T follicular helper cell (primary cell): ENCODE data around the gene PBX1.

Experiments used
- DNase-seq: peaks from one replicate; pipeline ENCODE4 v3.0.0-alpha.2; 2020; ENCODE audit warnings: low read depth

The PBX1 gene

DNA sequence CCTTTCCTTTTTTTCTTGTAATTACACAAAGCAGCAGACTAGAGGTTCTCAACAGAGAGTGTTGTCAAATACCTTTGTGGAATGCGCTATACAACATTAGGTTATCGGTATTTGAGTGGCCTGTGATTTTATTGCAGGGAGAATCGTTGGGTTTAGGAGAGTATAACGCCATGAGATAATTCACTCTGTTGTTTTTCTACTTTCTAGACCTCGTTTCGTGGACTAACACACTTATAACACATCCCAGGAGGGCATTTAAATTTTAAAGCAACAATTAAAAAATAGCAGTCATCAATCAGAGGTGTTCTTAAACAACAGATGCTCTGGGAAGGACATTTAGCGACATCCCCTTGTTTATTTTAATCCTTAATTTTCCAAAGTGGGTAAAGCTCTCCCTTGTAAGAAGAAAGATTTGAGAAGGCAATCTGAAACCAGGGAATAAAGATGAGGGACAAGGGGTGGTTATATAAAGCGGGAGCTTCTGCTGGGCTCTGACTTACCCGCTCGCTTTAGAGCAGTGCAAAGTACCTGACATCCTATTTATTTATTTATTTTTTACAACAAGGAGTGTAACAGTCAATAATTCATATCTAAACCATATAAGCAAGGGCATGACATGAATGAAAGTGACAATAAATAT is 4.9 kb downstream of the PBX1 start:
- DNase-seq: no peak

- DNase-seq: no peak
Observed at GRCh38 chr1:164564378-164564777, 5.4 kb downstream of the PBX1 start.

DNA sequence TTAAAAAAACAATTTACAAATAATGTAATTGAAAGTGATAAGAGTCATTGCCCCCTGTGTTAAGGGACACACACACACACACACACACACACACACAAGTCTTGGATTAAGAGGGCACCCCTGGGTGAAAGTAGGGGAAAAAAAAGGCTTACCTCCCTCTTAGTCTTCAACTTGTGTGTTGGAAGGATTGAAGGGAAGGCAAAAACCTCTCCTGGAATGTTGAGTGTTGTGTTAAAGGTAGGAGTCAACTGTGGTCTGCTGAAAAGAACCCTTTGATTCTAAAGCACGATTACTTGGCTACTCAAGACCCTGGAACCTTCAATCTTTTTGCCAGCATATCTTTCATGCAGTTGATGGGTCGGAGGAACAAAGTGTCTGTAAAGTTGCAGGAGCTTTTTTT is 6.4 kb downstream of the PBX1 start:
- no peak for DNase-seq

- no peak for DNase-seq
Observed at GRCh38 chr1:164567774-164568173, 8.8 kb downstream of the PBX1 start.

DNA sequence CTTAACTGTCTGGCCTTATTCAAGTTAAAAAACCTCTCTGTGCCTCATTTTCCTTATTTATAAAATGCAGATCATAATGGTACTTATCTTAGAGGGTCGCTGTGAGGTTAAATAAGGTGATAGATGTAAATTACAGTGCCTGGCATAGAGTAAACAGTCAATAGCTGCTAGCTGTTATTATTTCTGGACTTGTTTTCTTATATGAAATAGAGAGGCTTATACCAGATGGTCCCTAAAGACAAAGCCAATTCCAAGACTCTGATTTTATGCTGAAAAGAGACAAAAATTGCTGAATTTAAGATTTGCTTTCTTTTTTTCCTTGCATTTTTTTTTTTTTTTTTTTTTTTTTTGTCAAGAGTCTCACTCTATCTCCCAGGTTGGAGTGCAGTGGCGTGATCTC is 10.3 kb downstream of the PBX1 start:
- no peak for DNase-seq

- no peak for DNase-seq
Observed at GRCh38 chr1:164569866-164570265, 10.9 kb downstream of the PBX1 start.

DNA sequence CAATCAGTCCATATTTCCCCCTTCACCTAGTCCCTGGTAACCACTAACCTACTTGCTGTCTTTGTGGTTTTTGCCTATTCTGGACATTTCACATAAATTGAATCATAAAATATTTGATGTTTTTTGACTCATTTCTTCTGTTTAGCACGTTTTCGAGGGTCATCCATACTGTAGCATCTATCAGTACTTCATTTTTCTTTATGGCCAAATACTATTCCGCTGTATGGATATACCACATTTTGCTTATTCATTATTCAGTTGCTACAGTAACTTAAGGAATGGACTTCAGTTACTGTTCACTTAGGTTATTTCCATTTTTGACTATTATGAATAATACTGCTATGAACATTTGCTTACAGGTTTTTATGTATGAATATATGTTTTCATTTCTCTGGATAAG is 12.3 kb downstream of the PBX1 start:
- no peak for DNase-seq

- no peak for DNase-seq
Observed at GRCh38 chr1:164575356-164575886, 16.4 kb downstream of the PBX1 start.

GRCh38 chr1:164576291-164577271 is 17.6 kb downstream of the PBX1 start:
- DNase-seq: no peak

GRCh38 chr1:164577291-164577690 is 18.3 kb downstream of the PBX1 start:
- DNase-seq: no peak

- DNase-seq: no peak
Observed at GRCh38 chr1:164578479-164579200, 19.7 kb downstream of the PBX1 start.

DNA sequence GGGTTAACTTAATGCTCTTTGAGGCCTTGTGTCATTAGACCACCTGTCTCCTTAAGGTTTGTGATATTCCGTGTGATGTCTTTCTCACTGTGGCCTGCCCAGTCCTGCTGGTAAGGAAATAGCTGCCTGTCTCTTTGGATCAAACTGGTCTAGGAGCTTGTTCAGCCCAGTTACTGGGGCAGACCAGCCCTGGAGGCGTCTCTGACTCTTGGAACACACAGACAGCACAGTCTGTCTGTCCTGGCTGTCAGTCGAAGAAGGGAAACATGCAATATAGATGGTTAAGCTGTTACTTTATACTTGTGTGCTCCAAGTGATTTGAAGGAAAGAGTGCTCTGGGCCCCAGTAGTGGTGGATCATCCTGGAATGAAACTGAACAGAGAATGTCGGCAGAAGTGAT is 20.4 kb downstream of the PBX1 start:
- no peak for DNase-seq

DNA sequence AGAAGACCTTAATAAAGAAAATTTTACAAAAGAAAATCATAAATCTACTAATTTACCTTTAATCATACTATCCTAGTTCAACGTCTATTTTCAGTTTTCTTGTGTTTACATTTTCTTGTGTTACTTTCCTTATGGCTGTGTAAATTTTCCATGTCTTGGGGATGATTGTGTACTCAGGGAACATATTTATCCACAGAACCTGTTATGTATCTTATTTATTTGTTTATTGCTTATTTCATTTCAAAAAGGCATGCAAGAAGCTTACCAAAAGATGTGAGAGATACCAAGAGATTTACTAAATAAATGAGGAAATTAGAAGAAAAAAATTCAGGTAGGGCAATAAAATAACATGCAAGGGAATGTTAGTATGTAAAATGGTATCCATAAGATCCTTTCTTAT is 22.8 kb downstream of the PBX1 start:
- no peak for DNase-seq

GRCh38 chr1:164583196-164583595 is 24.2 kb downstream of the PBX1 start:
- DNase-seq: no peak

DNA sequence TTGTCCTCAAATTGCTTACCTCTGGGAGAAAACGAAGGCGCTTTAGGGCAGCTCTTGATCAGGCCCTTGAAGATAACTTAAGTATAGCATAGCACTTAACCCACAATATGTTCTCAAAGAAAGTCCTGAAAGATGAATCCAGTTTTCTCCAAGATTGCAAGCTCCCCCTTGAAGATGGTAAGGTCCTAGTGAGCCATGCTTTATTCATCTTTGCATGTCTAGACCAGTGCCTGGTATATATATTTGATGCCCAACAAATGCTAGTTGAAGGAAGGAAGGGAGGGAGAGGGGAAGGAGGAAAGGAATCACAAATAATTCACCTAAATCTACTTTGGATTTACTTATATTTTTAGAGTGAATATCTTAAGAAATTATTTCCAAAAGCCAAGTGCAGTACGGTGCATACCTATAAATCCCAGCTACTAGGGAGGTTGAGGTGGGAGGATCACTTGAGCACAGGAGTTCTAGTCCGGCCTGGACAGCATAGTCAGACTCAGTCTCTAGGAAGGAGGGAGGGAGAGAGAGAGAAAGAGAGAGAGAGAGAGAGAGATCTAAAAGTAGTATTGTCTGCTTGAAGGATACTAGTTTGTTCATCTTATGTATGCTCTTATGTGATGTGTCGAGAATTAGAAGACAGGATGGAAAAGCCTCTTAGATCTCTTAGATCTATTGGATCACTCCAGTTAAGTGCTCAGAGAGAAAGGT is 25.0 kb downstream of the PBX1 start:
- DNase-seq: no peak

GRCh38 chr1:164586591-164586990 is 27.6 kb downstream of the PBX1 start:
- no peak for DNase-seq

DNA sequence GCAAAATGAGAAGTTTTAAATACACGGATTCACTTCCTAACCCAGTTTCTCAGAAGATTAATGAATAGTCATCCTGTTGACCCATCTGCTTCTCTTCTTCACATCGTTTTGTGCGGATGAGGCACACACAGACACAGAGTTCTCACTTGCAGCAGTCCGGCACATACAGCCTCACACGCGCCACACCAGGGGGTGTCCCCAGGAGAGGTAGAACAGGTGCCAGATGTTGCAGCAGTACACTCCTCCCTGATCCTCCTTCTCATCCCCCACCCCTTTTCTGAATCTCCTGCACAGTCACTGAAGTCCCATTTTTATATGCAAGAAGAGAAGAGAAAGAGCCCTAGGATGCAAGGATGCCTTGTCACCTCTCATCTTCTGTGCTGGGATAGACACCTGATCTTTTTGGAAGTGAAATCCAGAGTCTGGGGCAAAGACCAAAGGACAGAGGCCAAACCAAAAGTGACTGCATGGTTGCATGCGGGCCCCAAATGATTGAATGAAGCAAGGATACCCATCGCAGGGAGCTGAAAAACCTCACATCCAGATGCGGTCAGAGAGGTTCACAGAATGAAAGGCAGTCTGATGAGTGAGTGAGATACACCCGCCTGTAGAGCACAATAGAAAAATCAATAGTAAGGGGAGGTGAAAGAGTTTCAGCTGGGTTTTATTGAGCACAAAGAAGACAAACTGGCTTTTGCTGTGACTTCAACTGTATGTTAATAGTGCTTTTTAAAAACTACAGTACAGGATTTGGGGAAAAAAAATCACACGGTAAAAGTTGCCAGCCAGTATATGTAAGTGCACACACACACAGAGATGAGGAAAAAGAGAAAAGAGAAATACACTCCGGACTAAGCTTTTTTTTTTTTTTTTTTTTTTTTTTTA is 28.9 kb downstream of the PBX1 start:
- DNase-seq: no peak

DNA sequence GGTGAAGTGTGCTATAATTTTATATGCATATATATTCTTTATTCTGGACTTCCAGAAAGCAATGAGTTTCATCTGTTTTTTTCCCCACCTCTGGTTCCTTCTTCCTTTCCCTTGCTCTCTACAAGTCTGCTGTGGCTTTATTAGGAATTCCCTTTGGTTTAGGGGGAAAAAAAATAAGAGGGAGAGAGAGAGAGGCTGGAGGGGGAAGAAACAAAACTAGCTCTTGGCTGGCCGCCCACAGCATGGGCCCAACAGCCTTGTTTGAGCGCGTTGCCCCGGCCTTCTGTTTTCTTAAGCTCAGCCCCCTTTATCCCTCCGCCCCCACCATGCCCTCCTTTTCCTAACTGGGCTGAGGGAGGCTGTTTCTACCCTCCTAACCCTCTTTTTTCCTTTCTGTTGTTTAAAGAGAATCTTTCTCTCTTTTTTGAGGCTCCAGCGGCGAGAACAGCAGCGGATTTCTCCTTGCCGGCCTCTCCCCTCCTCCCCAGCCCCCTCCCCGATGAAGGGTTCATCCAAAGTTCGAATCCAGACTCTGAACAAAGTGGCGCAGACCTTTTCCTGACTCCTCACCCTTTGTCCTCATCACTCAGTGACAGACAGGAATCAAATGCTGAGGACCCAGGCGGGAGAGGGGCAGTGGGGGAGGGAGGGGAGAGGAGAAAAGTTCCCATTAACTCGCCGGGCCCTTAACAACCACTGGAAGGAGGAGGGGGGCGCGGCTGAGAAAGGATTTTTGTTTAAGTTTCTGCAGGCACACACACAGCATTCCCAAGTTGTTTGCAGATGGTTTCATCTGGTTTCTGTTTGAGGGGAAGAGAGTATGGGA is 29.7 kb downstream of the PBX1 start:
- no peak for DNase-seq

- DNase-seq: no peak
Observed at GRCh38 chr1:164589408-164589807, 30.4 kb downstream of the PBX1 start.

- DNase-seq: no peak
Observed at GRCh38 chr1:164589961-164590507, 31.1 kb downstream of the PBX1 start.
